ENCODE results near the gene KCNK1. TPM values are rescaled to one million over a fixed set of nuclear protein-coding genes. Genes with fewer than 3 reads are reported as not detected.

The KCNK1 gene
- total RNA-seq, 1 donor from 2014 or later: 5.7 TPM

DNA sequence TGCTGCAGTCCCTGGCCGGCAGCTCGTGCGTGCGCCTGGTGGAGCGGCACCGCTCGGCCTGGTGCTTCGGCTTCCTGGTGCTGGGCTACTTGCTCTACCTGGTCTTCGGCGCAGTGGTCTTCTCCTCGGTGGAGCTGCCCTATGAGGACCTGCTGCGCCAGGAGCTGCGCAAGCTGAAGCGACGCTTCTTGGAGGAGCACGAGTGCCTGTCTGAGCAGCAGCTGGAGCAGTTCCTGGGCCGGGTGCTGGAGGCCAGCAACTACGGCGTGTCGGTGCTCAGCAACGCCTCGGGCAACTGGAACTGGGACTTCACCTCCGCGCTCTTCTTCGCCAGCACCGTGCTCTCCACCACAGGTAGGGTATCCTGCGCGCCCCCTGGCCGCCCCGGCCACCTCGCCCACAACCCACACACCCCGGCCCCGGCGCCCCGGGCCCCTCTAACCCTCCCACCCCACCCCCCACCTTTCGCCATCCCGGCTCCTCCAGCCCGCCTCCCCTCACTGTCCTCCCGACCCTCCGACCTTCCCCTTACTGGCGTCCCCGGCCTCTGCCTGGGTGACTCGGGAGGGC lies 352 bp downstream of the KCNK1 start:
- Mint-ChIP-seq H3K4me3 (ENCODE audit: unreplicated experiment) (peak overlapping the region; percentile 89), H3K36me3 (ENCODE audit: low read depth, unreplicated experiment) (no peaks in the 10 kb centered on the region), H3K9me3 (ENCODE audit: unreplicated experiment) (peaks cover 1% of the 10 kb centered on the region), H3K27ac (ENCODE audit: unreplicated experiment) (no peak overlapping the region), H3K4me1 (ENCODE audit: low read depth, unreplicated experiment) (peaks cover 3% of the 10 kb centered on the region), H3K27me3 (ENCODE audit: low read depth, unreplicated experiment) (peaks cover 10% of the 10 kb centered on the region)
- H3K79me2 ChIP-seq (ENCODE audit: insufficient read depth, low read length): no peaks in the 10 kb centered on the region
- no peak for TF ChIP-seq EZH2 (IDR thresholded peaks at IDR 0.05; ENCODE audit: insufficient read depth, low read length)
- TF ChIP-seq, protein P1, sequence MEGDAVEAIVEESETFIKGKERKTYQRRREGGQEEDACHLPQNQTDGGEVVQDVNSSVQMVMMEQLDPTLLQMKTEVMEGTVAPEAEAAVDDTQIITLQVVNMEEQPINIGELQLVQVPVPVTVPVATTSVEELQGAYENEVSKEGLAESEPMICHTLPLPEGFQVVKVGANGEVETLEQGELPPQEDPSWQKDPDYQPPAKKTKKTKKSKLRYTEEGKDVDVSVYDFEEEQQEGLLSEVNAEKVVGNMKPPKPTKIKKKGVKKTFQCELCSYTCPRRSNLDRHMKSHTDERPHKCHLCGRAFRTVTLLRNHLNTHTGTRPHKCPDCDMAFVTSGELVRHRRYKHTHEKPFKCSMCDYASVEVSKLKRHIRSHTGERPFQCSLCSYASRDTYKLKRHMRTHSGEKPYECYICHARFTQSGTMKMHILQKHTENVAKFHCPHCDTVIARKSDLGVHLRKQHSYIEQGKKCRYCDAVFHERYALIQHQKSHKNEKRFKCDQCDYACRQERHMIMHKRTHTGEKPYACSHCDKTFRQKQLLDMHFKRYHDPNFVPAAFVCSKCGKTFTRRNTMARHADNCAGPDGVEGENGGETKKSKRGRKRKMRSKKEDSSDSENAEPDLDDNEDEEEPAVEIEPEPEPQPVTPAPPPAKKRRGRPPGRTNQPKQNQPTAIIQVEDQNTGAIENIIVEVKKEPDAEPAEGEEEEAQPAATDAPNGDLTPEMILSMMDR (IDR thresholded peaks at IDR 0.05; ENCODE audit: insufficient read depth, low read depth, low read length): no peak
- H3K9me3 ChIP-seq (ENCODE audit: insufficient read depth, low read depth, low read length): no peaks in the 10 kb centered on the region
- H3K4me3 ChIP-seq (ENCODE audit: insufficient read depth, low read depth, low read length): peak overlapping the region; percentile 78
- H3K36me3 ChIP-seq (ENCODE audit: insufficient read depth, low read length): no peaks in the 10 kb centered on the region
- H4K20me1 ChIP-seq (ENCODE audit: insufficient read depth, low read length): peaks cover 6% of the 10 kb centered on the region
- no peak overlapping the region for H3K27ac ChIP-seq (ENCODE audit: low read depth, low read length)
- H3K9ac ChIP-seq (ENCODE audit: low read length): peak overlapping the region; percentile 78
- peak overlapping the region; percentile 90 for H3K4me2 ChIP-seq (ENCODE audit: low read length)
- DNase-seq (ENCODE audit: low read depth) (peak; percentile 55), FAIRE-seq (no peak)
- H3K27me3 ChIP-seq (ENCODE audit: insufficient read depth, low read length): peaks cover 8% of the 10 kb centered on the region
- peaks cover 10% of the 10 kb centered on the region for H3K4me1 ChIP-seq (ENCODE audit: insufficient read depth, low read length)
- peak overlapping the region; percentile 90 for H2AFZ ChIP-seq (ENCODE audit: low read depth, low read length)

DNA sequence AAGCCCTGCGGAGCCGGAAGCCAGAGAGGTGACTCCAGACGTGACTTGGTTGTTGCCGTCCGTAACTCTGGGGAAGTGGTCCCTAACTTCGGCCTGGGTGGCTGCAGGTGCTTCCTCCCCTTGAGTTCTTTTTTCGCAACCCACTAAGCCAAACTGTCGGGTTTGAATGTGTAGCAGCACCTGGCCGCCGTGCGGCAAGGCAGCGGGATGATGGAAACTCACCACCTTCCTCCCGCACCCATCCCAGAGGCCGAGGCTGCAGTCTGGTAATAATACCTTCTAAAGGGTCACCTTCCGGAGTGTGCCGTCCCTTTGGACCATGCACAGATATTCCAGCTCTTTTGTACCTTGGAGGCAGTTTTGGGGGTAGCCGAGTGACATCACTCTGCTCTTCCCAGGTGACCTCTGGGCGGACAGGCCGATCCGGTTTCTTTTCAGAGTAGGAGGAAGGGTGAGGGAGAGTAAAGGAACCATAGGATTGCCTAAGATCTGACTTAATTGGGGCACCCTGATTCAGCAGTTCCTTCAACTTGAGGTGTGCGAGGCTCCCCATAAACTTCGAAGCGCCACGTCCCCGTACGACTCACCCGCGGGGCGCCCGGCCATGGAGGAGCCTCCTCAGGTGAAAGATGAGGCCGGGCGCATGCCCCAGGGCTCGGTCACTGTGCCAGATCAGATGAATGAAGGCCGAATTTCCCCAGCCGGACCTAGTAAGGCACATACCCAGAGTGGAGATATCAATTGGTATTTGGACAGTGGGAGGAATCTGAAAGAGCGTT lies 1.0 kb downstream of the KCNK1 start:
- no peak for TF ChIP-seq EZH2 (IDR thresholded peaks at IDR 0.05; ENCODE audit: insufficient read depth, low read length)
- H3K4me3 Mint-ChIP-seq (ENCODE audit: unreplicated experiment): peak overlapping the region; percentile 85
- H3K27ac Mint-ChIP-seq (ENCODE audit: unreplicated experiment): no peak overlapping the region
- H3K4me3 ChIP-seq (ENCODE audit: insufficient read depth, low read depth, low read length): peak overlapping the region; percentile 63
- H3K9ac ChIP-seq (ENCODE audit: low read length): peak overlapping the region; percentile 36
- H2AFZ ChIP-seq (ENCODE audit: low read depth, low read length): peak overlapping the region; percentile 56
- peaks cover 1% of the 10 kb centered on the region for H3K9me3 Mint-ChIP-seq (ENCODE audit: unreplicated experiment)
- H3K27me3 ChIP-seq (ENCODE audit: insufficient read depth, low read length): peaks cover 8% of the 10 kb centered on the region
- H3K36me3 Mint-ChIP-seq (ENCODE audit: low read depth, unreplicated experiment): no peaks in the 10 kb centered on the region
- H3K27me3 Mint-ChIP-seq (ENCODE audit: low read depth, unreplicated experiment): peaks cover 9% of the 10 kb centered on the region
- H3K9me3 ChIP-seq (ENCODE audit: insufficient read depth, low read depth, low read length): no peaks in the 10 kb centered on the region
- H3K4me2 ChIP-seq (ENCODE audit: low read length): peak overlapping the region; percentile 90
- H3K4me1 Mint-ChIP-seq (ENCODE audit: low read depth, unreplicated experiment): peaks cover 3% of the 10 kb centered on the region
- peaks cover 6% of the 10 kb centered on the region for H4K20me1 ChIP-seq (ENCODE audit: insufficient read depth, low read length)
- H3K36me3 ChIP-seq (ENCODE audit: insufficient read depth, low read length): no peaks in the 10 kb centered on the region
- no peaks in the 10 kb centered on the region for H3K79me2 ChIP-seq (ENCODE audit: insufficient read depth, low read length)
- peaks cover 10% of the 10 kb centered on the region for H3K4me1 ChIP-seq (ENCODE audit: insufficient read depth, low read length)
- no peak overlapping the region for H3K27ac ChIP-seq (ENCODE audit: low read depth, low read length)
- FAIRE-seq (no peak), DNase-seq (ENCODE audit: low read depth) (no peak)

DNA sequence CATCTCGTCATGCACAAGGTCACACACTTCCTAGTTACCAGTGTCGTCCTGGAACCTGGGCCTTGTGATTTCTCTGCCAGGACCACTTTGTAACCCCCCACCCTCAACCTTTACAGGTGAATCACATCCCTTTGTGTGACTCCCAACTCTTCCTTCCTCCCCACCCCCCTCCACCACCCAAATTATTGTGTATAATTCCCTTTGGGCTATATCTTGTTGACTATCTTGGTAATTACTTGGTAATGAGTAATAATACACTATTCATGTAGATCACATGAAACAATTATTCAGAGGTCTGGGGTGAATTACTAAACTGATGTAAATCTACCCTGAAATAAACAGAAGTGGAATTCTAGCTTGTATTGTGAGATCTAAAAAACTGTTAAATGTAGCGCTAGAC lies 1.7 kb downstream of the KCNK1 start:
- H3K79me2 ChIP-seq (ENCODE audit: insufficient read depth, low read length): no peaks in the 10 kb centered on the region
- no peaks in the 10 kb centered on the region for H3K36me3 ChIP-seq (ENCODE audit: insufficient read depth, low read length)
- no peaks in the 10 kb centered on the region for H3K9me3 ChIP-seq (ENCODE audit: insufficient read depth, low read depth, low read length)
- no peak for DNase-seq (ENCODE audit: low read depth)
- H3K27ac Mint-ChIP-seq (ENCODE audit: unreplicated experiment): no peak overlapping the region
- H4K20me1 ChIP-seq (ENCODE audit: insufficient read depth, low read length): peaks cover 6% of the 10 kb centered on the region
- H3K4me2 ChIP-seq (ENCODE audit: low read length): peak overlapping the region; percentile 90
- H3K27me3 Mint-ChIP-seq (ENCODE audit: low read depth, unreplicated experiment): peaks cover 7% of the 10 kb centered on the region
- no peak for TF ChIP-seq EZH2 (IDR thresholded peaks at IDR 0.05; ENCODE audit: insufficient read depth, low read length)
- TF ChIP-seq, protein P1 (IDR thresholded peaks at IDR 0.05; ENCODE audit: insufficient read depth, low read depth, low read length): no peak
- peaks cover 3% of the 10 kb centered on the region for H3K4me1 Mint-ChIP-seq (ENCODE audit: low read depth, unreplicated experiment)
- H3K9me3 Mint-ChIP-seq (ENCODE audit: unreplicated experiment): peaks cover 1% of the 10 kb centered on the region
- H2AFZ ChIP-seq (ENCODE audit: low read depth, low read length): no peak overlapping the region
- FAIRE-seq: no peak
- no peak overlapping the region for H3K4me3 ChIP-seq (ENCODE audit: insufficient read depth, low read depth, low read length)
- H3K9ac ChIP-seq (ENCODE audit: low read length): no peak overlapping the region
- H3K4me1 ChIP-seq (ENCODE audit: insufficient read depth, low read length): peaks cover 10% of the 10 kb centered on the region
- no peaks in the 10 kb centered on the region for H3K36me3 Mint-ChIP-seq (ENCODE audit: low read depth, unreplicated experiment)
- peak overlapping the region; percentile 85 for H3K4me3 Mint-ChIP-seq (ENCODE audit: unreplicated experiment)
- H3K27me3 ChIP-seq (ENCODE audit: insufficient read depth, low read length): peaks cover 8% of the 10 kb centered on the region
- H3K27ac ChIP-seq (ENCODE audit: low read depth, low read length): no peak overlapping the region
